ENCODE results near the gene PDCD1LG2.

The PDCD1LG2 gene

DNA sequence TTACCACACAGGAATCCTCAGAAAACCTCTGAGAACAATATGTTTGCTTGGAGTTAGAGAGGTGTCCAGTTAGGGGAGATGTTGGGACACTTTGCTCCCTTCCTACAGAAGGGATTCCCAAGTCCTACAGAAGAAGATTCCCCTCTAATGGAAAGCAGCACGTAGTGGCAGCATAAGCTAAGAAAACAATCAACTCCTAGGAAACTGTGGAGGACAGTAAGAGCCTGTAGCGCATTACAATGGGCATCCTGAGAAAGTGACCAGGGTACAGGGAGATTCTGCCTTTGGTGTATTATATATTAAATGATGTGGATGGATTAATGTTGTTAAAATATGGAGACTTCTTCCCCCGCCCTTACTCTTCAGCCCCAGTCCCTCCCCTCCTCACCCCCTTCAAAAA lies 104.7 kb downstream of the PDCD1LG2 start:
- TF ChIP-seq, protein P1, sequence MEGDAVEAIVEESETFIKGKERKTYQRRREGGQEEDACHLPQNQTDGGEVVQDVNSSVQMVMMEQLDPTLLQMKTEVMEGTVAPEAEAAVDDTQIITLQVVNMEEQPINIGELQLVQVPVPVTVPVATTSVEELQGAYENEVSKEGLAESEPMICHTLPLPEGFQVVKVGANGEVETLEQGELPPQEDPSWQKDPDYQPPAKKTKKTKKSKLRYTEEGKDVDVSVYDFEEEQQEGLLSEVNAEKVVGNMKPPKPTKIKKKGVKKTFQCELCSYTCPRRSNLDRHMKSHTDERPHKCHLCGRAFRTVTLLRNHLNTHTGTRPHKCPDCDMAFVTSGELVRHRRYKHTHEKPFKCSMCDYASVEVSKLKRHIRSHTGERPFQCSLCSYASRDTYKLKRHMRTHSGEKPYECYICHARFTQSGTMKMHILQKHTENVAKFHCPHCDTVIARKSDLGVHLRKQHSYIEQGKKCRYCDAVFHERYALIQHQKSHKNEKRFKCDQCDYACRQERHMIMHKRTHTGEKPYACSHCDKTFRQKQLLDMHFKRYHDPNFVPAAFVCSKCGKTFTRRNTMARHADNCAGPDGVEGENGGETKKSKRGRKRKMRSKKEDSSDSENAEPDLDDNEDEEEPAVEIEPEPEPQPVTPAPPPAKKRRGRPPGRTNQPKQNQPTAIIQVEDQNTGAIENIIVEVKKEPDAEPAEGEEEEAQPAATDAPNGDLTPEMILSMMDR (IDR thresholded peaks at IDR 0.05; ENCODE audit: insufficient read depth, low read depth, low read length, missing control alignments) = no peak

DNA sequence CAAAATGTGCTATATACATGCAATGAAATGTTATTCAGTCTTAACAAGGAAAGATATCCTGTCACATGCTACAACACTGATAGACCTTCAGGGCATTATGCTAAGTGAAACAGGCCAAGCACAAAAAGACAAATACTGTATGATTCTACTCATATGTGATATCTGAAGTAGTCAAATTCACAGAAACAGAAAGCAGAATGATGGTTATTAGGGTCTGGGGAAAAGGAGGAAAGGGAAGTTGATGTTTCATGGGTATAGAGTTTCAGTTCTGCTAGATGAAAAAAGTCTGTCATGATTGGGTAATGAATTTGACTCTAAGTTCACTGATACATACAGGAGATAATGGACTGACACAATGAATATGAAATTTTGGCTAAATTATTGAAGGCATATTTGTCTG lies 107.4 kb downstream of the PDCD1LG2 start:
- TF ChIP-seq, protein P1 (IDR thresholded peaks at IDR 0.05; ENCODE audit: insufficient read depth, low read depth, low read length, missing control alignments) = no peak
- H3K4me3 ChIP-seq (ENCODE audit: low read length) = no peak overlapping the region
- DNase-seq (ENCODE audit: low read depth) = no peak

More for the DNA sequence above, 104.7 kb downstream of the PDCD1LG2 start:
- H3K4me3 ChIP-seq (ENCODE audit: low read length) = no peak overlapping the region
- no peak for DNase-seq (ENCODE audit: low read depth)

DNA sequence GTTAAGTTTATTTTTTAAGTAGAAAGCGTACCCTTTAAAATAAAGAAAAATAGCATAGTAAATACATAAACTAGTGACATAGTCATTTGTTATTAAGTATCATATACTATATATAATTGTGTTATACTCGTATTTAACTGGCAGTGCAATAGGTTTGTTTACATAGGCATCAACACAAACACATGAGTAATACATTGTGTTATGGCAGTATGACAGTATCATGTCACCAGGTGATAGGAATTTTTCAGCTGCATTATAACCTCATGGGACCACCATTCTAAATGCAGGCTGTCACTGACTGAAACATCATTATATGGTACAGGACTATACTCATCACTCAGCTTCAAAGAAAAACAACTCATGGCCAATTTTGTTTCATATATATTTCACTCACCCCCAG lies 110.2 kb downstream of the PDCD1LG2 start:
- TF ChIP-seq, protein P1 (IDR thresholded peaks at IDR 0.05; ENCODE audit: insufficient read depth, low read depth, low read length, missing control alignments) = no peak
- peak; percentile 26 for DNase-seq (ENCODE audit: low read depth)
- no peak overlapping the region for H3K4me3 ChIP-seq (ENCODE audit: low read length)

All from epithelial cell of esophagus (primary cell).